ENCODE results near the gene RGS7BP.

Gene RGS7BP

DNA sequence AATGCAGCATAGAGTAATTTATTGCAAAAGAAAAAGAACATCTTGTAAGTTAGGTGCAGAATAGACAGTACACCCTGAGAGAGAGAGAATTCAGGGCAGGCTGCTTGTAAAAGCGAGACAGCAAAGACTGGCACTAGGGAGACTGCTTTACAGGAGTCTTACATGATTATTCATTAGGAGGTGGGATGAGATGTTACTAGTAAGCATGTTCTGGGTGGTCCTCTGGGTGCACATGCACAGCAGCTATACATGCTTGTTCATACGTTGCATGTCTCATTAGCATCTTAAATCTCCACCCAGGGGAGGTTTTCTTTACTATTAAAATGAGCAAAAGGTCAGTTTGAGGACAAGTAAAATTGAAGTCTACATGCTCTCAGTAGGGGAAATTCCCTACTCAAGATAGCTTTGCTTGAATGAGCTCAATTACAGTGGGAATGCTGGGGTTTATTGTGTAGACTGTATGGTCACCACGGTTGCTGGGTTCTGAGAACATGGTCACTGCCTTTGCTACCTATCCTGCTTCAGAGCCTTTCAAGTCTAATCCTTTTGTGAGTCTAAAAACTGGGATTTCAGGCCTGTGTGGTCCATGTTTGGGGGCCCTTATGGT, 60.6 kb downstream of the RGS7BP start:
- no peak for DNase-seq

GRCh38 chr5:64569858-64570257, 64.0 kb downstream of the RGS7BP start:
- no peak for DNase-seq

GRCh38 chr5:64570395-64570996, 64.7 kb downstream of the RGS7BP start:
- no peak for DNase-seq

DNA sequence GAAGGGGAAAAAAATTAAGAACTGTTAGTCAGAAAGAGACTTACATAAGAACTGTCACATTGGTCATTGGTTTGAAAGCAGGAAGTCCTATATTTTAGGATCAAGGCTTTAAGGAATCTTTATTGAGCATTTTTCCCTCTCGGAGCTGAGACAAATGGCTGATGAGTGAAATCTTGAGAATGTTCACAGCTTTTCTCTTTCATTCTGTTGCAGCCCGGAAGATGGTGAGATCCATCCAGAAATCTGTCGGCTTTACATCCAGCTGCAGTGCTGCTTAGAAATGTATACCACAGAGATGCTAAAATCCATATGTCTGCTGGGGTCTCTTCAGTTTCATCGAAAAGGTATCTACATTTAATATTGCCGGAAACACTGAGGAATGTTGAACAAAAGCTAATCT, 69.7 kb downstream of the RGS7BP start:
- no peak for DNase-seq

- DNase-seq, result no peak
Observed at GRCh38 chr5:64576250-64576649, 70.4 kb downstream of the RGS7BP start.

GRCh38 chr5:64585646-64586045, 79.8 kb downstream of the RGS7BP start:
- no peak for DNase-seq

DNA sequence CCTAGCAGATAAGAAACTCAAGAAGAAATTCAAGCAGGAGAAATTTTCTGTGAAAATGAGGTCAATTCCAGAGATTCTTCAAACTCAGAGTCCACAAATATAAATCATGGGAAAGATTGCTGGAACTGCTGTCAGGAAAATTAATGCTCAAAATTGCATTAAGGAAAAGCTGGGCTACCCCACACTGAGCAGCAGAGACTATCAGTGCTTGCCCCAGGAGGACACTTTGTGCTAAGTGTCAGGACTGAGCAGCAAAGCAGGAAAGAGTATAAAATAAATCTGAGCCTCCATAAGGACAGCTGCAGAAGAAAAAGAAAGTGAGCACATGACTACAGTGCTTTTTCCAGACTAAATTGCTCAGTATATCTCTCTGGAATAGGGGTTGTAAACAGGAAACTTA, 81.6 kb downstream of the RGS7BP start:
- DNase-seq, result no peak

- DNase-seq, result no peak
Observed at GRCh38 chr5:64592730-64593341, 87.0 kb downstream of the RGS7BP start.

DNA sequence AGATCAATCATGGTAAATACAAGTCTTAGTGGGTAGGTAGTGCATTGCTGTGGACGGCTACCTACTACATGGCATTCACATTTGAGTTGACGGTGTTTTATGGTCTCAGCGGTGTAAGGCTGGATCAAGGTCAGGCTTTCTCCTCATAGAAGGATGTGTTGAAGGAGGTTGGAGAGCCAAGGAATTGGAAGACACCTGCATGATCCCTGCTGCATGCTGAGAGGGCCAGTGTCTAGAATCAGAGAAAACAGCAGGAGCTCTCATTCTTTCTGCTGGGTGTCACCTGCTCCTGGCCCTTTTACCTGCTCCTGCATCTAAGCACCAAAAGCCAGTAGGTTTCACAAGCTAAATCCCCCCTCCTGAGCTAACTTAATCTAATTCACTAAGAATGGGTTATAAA, 88.2 kb downstream of the RGS7BP start:
- no peak for DNase-seq

GRCh38 chr5:64594601-64595000, 88.8 kb downstream of the RGS7BP start:
- DNase-seq, result no peak

- no peak for DNase-seq
Observed at GRCh38 chr5:64595031-64595855, 89.4 kb downstream of the RGS7BP start.

GRCh38 chr5:64599226-64599625, 93.4 kb downstream of the RGS7BP start:
- no peak for DNase-seq

GRCh38 chr5:64603676-64604075, 97.9 kb downstream of the RGS7BP start:
- DNase-seq, result no peak

GRCh38 chr5:64606926-64607325, 101.1 kb downstream of the RGS7BP start:
- DNase-seq, result no peak

- peak; percentile 8 to 49 (median 34) for DNase-seq
Observed at GRCh38 chr5:64612344-64612961, 106.6 kb downstream of the RGS7BP start.

- no peak for DNase-seq
Observed at GRCh38 chr5:64615895-64616294, 110.1 kb downstream of the RGS7BP start.

DNA sequence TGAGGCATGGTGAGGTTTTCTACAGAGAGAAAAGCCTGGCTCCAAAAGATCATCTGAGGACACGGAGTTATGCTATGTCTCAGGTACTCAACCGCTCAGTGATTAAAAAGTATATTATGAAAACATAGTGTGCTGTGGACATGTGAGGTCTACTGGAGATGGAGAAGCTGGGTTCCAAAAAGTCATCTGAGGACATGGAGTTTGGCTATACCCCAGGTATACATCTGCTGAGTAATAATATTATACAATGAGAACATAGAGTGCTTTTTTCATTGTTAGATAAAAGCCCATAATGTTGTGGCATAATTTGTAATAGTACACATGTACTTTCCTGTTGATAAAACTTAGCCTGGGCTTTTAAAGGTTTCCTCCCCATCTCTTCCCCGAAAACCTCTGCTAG, 113.8 kb downstream of the RGS7BP start:
- no peak for DNase-seq

- no peak for DNase-seq
Observed at GRCh38 chr5:64622991-64623390, 117.2 kb downstream of the RGS7BP start.

GRCh38 chr5:64625678-64626077, 119.9 kb downstream of the RGS7BP start:
- DNase-seq, result peak in 1 of 4 experiments; percentile 4

DNA sequence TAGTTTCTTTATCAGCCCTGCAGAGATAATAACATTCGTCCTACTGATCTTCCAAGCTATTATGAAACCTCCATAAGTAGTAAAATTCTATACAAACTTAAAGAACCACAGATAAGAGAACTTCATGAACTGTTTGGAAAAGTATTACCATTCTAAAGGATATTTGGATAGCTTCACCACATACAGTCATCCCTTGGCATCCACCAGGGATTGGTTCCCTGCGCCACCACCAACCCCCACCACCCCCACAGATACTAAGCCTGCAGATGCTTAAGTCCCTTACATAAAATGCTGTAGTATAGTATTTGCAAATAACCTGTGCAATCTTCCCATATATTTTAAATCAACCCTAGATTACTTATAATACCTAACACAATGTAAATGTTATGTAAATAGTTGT, 123.1 kb downstream of the RGS7BP start:
- no peak for DNase-seq

- no peak for DNase-seq
Observed at GRCh38 chr5:64629841-64630240, 124.0 kb downstream of the RGS7BP start.

DNA sequence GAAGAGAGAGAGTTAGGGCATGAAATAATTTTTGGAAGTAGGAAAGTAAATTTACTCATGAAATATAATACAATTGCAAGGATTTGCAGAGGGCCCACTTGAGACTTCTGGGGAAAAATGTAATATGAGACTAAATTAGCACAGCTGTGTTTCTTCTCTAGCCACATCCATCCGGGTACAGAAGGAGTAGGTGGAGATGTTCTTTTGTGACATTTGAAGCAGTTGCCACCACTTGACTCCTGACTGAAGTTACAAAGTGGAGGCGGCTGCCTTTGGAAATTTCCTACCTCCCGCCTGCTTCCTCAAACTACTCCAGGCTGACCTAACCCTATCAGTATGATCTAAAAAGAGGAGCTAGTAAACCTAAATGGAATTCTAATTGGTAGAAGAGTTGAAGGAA, 126.4 kb downstream of the RGS7BP start:
- peak; percentile 34 to 62 (median 48) for DNase-seq

Measured in suppressor macrophage (primary cell).